Coronary artery (tissue), 2 donors: ENCODE measurements around the gene TP73.

Experiments used
- DNase-seq: peaks from one replicate; pipeline ENCODE4 v3.0.0-alpha.2; 2017; ENCODE audit warnings: low spot score
- H3K27ac ChIP-seq, 2 donors: fragments of 200-600 bp; sonication (generic); one replicate each; pipeline ENCODE4 v1.5.1; 2016 to 2019
- H3K4me3 ChIP-seq: fragments of 200-600 bp; sonication (generic); 2 replicates; pipeline ENCODE4 v1.5.1; 2016; ENCODE audit warnings: mild to moderate bottlenecking, moderate library complexity
- CTCF ChIP-seq: fragments of 200-600 bp; sonication (generic); IDR thresholded peaks from one replicate; pipeline ENCODE4 v1.5.1; 2019; ENCODE audit warnings: antibody characterized with exemption

The TP73 gene

GRCh38 chr1:3636531-3636930 lies 15.8 kb upstream of the TP73 start:
- TF ChIP-seq CTCF, result no peak
- Histone ChIP-seq H3K27ac (no peak overlapping the region), H3K4me3 (no peak overlapping the region)
- DNase-seq, result no peak

DNA sequence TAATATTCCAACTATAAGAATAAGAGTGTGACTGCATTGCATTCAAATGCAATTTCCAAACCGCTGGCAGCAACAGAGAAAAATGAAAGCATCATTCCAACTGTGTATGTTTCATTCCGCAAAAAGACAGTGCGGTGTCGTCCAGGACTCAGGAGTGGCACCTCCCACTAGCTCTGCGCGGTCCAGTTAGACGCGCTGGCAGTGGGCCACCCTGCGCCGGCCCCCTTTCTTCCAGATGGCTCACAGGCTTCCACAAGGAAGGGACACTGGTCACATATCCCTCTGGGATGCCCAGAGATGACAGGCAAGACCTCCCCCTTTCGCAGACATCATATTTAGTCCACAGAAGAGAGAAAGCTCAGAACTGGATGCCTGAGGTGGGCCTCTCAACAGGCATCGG lies 14.3 kb upstream of the TP73 start:
- no peak for DNase-seq
- H3K4me3 ChIP-seq, result no peak overlapping the region
- no peak overlapping the region for H3K27ac ChIP-seq
- no peak for TF ChIP-seq CTCF

- TF ChIP-seq CTCF, result no peak
- no peak for DNase-seq
- H3K27ac ChIP-seq, result no peak overlapping the region
- no peak overlapping the region for H3K4me3 ChIP-seq
Measured at GRCh38 chr1:3638676-3639075, 13.6 kb upstream of the TP73 start.

DNA sequence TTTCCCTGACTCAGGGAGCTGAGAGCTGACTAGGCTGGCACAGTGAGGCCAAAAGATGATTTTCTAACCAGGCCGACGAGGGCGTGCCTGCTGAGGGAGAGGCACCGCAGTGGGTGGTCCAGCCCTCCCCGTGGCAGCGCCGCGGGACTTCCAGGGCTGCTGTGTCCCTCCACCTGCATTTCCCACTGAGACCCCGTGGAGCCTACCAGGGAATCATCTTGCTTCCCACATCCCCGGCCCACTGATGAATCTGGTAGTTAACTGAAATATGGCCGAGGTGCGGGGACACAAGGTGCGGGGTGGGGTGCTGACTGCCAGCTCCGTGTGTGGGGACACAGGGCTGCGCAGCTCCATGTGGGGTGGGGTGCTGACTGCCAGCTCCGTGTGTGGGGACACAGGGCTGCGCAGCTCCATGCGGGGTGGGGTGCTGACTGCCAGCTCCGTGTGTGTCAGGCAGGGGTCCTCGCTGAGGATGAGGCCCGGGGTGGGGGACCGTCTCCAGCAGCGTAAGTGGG lies 12.9 kb upstream of the TP73 start:
- Histone ChIP-seq H3K4me3 (no peak overlapping the region), H3K27ac (no peak overlapping the region)
- TF ChIP-seq CTCF, result no peak
- no peak for DNase-seq

- H3K4me3 ChIP-seq, result no peak overlapping the region
- no peak for DNase-seq
- no peak for TF ChIP-seq CTCF
- H3K27ac ChIP-seq, result no peak overlapping the region
Measured at GRCh38 chr1:3640121-3640837, 12.0 kb upstream of the TP73 start.

DNA sequence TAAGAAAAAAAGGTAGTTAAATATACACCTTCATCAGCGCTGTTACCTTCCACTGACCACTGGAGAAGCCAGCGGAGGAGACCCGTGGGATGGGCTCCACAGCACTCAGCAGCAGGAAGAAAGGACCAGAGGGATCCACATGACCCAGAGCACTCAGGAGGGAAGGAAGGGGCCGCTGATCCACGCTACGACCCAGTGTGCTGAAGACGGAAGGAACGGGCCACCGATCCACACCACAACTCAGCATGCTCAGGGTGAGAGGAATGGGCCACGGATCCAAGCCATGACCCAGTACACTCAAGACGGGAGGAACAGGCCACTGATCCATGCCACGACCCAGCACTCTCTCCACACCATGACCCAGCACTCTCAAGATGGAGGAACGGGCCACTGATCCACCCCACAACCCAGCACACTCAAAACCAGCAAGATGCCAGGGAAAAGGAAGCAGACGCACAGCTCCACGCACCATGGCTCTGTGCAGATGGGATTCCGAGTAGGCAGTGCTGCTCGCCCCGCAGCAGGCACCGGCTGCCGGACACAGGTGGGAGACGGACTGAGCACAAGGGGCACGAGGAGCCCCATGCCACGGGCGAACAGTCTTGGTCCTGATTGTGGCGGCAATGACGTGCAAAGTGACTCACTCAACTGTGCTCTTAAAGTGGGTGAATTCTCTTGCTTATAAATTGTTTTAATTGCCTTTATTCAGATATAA lies 11.1 kb upstream of the TP73 start:
- no peak for DNase-seq
- no peak for TF ChIP-seq CTCF
- no peak overlapping the region for H3K27ac ChIP-seq

GRCh38 chr1:3641816-3642215 lies 10.5 kb upstream of the TP73 start:
- Histone ChIP-seq H3K27ac (no peak overlapping the region), H3K4me3 (no peak overlapping the region)
- TF ChIP-seq CTCF, result no peak
- DNase-seq, result no peak

More for the DNA sequence above, 11.1 kb upstream of the TP73 start:
- no peak overlapping the region for H3K4me3 ChIP-seq
